ENCODE data around the gene MACROD2.

DNA sequence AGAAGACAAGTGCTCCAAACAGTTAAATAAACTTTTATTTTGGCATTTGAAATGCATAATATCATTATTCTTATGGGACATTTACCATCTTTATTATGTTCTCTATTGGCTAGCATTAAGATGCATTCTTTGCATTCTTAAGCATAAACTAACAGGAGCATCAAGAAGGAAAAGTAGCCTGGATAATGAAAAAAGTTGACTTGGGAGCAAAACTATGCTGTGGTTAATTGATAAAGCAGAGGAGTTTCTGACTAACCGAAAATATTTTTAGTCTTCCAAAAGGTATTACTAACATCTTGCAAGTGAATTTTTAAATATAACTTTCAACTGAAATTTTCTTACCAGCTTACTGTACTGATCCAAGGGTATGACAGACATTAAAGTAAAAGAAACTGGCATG, 201.8 kb downstream of the MACROD2 start:
- TF ChIP-seq, protein P1, sequence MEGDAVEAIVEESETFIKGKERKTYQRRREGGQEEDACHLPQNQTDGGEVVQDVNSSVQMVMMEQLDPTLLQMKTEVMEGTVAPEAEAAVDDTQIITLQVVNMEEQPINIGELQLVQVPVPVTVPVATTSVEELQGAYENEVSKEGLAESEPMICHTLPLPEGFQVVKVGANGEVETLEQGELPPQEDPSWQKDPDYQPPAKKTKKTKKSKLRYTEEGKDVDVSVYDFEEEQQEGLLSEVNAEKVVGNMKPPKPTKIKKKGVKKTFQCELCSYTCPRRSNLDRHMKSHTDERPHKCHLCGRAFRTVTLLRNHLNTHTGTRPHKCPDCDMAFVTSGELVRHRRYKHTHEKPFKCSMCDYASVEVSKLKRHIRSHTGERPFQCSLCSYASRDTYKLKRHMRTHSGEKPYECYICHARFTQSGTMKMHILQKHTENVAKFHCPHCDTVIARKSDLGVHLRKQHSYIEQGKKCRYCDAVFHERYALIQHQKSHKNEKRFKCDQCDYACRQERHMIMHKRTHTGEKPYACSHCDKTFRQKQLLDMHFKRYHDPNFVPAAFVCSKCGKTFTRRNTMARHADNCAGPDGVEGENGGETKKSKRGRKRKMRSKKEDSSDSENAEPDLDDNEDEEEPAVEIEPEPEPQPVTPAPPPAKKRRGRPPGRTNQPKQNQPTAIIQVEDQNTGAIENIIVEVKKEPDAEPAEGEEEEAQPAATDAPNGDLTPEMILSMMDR (conservative IDR thresholded peaks at IDR 0.05; ENCODE audit: low read depth in 2 of 2) = no peak
- TF ChIP-seq EZH2 (IDR thresholded peaks at IDR 0.05; ENCODE audit: low read depth, unreplicated experiment) (no peak), POLR2AphosphoS5 (IDR thresholded peaks at IDR 0.05; ENCODE audit: low read depth) (no peak), JUNB (IDR thresholded peaks at IDR 0.05; ENCODE audit: unreplicated experiment) (no peak), EZH2phosphoT487 (IDR thresholded peaks at IDR 0.05; ENCODE audit: unreplicated experiment) (no peak), ZNF114 (CRISPR knock-in tag; IDR thresholded peaks at IDR 0.05) (no peak), STAT1 (IDR thresholded peaks at IDR 0.05; ENCODE audit: unreplicated experiment) (no peak)
- TF ChIP-seq, protein P2, sequence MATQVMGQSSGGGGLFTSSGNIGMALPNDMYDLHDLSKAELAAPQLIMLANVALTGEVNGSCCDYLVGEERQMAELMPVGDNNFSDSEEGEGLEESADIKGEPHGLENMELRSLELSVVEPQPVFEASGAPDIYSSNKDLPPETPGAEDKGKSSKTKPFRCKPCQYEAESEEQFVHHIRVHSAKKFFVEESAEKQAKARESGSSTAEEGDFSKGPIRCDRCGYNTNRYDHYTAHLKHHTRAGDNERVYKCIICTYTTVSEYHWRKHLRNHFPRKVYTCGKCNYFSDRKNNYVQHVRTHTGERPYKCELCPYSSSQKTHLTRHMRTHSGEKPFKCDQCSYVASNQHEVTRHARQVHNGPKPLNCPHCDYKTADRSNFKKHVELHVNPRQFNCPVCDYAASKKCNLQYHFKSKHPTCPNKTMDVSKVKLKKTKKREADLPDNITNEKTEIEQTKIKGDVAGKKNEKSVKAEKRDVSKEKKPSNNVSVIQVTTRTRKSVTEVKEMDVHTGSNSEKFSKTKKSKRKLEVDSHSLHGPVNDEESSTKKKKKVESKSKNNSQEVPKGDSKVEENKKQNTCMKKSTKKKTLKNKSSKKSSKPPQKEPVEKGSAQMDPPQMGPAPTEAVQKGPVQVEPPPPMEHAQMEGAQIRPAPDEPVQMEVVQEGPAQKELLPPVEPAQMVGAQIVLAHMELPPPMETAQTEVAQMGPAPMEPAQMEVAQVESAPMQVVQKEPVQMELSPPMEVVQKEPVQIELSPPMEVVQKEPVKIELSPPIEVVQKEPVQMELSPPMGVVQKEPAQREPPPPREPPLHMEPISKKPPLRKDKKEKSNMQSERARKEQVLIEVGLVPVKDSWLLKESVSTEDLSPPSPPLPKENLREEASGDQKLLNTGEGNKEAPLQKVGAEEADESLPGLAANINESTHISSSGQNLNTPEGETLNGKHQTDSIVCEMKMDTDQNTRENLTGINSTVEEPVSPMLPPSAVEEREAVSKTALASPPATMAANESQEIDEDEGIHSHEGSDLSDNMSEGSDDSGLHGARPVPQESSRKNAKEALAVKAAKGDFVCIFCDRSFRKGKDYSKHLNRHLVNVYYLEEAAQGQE (IDR thresholded peaks at IDR 0.05; ENCODE audit: unreplicated experiment) = no peak
- TF ChIP-seq, protein P3, sequence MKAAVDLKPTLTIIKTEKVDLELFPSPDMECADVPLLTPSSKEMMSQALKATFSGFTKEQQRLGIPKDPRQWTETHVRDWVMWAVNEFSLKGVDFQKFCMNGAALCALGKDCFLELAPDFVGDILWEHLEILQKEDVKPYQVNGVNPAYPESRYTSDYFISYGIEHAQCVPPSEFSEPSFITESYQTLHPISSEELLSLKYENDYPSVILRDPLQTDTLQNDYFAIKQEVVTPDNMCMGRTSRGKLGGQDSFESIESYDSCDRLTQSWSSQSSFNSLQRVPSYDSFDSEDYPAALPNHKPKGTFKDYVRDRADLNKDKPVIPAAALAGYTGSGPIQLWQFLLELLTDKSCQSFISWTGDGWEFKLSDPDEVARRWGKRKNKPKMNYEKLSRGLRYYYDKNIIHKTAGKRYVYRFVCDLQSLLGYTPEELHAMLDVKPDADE (IDR thresholded peaks at IDR 0.05) = no peak
- TF ChIP-seq, protein P4, sequence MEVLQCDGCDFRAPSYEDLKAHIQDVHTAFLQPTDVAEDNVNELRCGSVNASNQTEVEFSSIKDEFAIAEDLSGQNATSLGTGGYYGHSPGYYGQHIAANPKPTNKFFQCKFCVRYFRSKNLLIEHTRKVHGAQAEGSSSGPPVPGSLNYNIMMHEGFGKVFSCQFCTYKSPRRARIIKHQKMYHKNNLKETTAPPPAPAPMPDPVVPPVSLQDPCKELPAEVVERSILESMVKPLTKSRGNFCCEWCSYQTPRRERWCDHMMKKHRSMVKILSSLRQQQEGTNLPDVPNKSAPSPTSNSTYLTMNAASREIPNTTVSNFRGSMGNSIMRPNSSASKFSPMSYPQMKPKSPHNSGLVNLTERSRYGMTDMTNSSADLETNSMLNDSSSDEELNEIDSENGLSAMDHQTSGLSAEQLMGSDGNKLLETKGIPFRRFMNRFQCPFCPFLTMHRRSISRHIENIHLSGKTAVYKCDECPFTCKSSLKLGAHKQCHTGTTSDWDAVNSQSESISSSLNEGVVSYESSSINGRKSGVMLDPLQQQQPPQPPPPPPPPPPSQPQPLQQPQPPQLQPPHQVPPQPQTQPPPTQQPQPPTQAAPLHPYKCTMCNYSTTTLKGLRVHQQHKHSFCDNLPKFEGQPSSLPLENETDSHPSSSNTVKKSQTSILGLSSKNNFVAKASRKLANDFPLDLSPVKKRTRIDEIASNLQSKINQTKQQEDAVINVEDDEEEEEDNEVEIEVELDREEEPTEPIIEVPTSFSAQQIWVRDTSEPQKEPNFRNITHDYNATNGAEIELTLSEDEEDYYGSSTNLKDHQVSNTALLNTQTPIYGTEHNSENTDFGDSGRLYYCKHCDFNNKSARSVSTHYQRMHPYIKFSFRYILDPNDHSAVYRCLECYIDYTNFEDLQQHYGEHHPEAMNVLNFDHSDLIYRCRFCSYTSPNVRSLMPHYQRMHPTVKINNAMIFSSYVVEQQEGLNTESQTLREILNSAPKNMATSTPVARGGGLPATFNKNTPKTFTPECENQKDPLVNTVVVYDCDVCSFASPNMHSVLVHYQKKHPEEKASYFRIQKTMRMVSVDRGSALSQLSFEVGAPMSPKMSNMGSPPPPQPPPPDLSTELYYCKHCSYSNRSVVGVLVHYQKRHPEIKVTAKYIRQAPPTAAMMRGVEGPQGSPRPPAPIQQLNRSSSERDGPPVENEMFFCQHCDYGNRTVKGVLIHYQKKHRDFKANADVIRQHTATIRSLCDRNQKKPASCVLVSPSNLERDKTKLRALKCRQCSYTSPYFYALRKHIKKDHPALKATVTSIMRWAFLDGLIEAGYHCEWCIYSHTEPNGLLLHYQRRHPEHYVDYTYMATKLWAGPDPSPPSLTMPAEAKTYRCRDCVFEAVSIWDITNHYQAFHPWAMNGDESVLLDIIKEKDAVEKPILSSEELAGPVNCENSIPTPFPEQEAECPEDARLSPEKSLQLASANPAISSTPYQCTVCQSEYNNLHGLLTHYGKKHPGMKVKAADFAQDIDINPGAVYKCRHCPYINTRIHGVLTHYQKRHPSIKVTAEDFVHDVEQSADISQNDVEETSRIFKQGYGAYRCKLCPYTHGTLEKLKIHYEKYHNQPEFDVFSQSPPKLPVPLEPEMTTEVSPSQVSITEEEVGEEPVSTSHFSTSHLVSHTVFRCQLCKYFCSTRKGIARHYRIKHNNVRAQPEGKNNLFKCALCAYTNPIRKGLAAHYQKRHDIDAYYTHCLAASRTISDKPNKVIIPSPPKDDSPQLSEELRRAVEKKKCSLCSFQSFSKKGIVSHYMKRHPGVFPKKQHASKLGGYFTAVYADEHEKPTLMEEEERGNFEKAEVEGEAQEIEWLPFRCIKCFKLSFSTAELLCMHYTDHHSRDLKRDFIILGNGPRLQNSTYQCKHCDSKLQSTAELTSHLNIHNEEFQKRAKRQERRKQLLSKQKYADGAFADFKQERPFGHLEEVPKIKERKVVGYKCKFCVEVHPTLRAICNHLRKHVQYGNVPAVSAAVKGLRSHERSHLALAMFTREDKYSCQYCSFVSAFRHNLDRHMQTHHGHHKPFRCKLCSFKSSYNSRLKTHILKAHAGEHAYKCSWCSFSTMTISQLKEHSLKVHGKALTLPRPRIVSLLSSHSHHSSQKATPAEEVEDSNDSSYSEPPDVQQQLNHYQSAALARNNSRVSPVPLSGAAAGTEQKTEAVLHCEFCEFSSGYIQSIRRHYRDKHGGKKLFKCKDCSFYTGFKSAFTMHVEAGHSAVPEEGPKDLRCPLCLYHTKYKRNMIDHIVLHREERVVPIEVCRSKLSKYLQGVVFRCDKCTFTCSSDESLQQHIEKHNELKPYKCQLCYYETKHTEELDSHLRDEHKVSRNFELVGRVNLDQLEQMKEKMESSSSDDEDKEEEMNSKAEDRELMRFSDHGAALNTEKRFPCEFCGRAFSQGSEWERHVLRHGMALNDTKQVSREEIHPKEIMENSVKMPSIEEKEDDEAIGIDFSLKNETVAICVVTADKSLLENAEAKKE (CRISPR knock-in tag; IDR thresholded peaks at IDR 0.05) = no peak

All from GM23338 (cell line).